K562 (cell line): Measurements from ENCODE around the gene NR2C2AP. TPM values are rescaled to one million over a fixed set of nuclear protein-coding genes. Genes with fewer than 3 reads are reported as not detected.

Experiments used
- CHD4 ChIP-seq: fragments of 200-600 bp; sonication (generic); IDR thresholded peaks from 3 replicates; pipeline ENCODE4 v1.6.1; 2012; ENCODE audit warnings: low read depth, mild to moderate bottlenecking, mixed read lengths, low read length, inconsistent platforms; ENCODE audit not compliant: insufficient read depth, insufficient replicate concordance, poor library complexity, severe bottlenecking
- HDAC8 ChIP-seq: fragments of 450-650 bp; IDR thresholded peaks from 2 replicates; pipeline ENCODE4 v1.6.1; 2016; ENCODE audit warnings: mild to moderate bottlenecking, missing genetic modification characterization, moderate library complexity, missing compliant biosample characterization
- HNRNPUL1 ChIP-seq: fragments of 200-400 bp; formaldehyde crosslinking; IDR thresholded peaks from 2 replicates; pipeline ENCODE4 v1.6.1; 2017; ENCODE audit warnings: low read length
- JUNB ChIP-seq: fragments of 450-650 bp; formaldehyde crosslinking; conservative IDR thresholded peaks from 2 replicates; pipeline ENCODE4 v1.4.0; 2020; ENCODE audit warnings: mild to moderate bottlenecking
- MAX ChIP-seq: sonication (generic); formaldehyde crosslinking; IDR thresholded peaks from 2 replicates; pipeline ENCODE4 v1.9.0; 2022; ENCODE audit warnings: mild to moderate bottlenecking, missing genetic modification reagents
- MCM2 ChIP-seq: fragments of 450-650 bp; IDR thresholded peaks from 2 replicates; pipeline ENCODE4 v1.6.1; 2017; ENCODE audit warnings: low read depth, mild to moderate bottlenecking
- MITF ChIP-seq: IDR thresholded peaks from 2 replicates; pipeline ENCODE4 v1.6.1; 2014; ENCODE audit warnings: antibody characterized with exemption
- NCOA2 ChIP-seq, 2 experiments: fragments of 450-650 bp; IDR thresholded peaks; 2 replicates each; pipeline ENCODE4 v1.6.1; 2018; ENCODE audit warnings: mild to moderate bottlenecking in 2 of 2, moderate library complexity in 1 of 2; ENCODE audit not compliant: partially characterized antibody in 2 of 2
- NFXL1 ChIP-seq: fragments of 450-650 bp; formaldehyde crosslinking; IDR thresholded peaks from 2 replicates; pipeline ENCODE4 v1.4.0; 2021; ENCODE audit warnings: mild to moderate bottlenecking
- POLR3G ChIP-seq: IDR thresholded peaks from 2 replicates; pipeline ENCODE4 v1.6.1; 2011; ENCODE audit not compliant: insufficient read length, insufficient replicate concordance; ENCODE audit errors: extremely low read depth
- PRMT5 ChIP-seq: sonication (generic); formaldehyde crosslinking; IDR thresholded peaks from 2 replicates; pipeline ENCODE4 v1.5.0; 2020; ENCODE audit warnings: missing genetic modification reagents
- RCOR1 ChIP-seq, 2 experiments: IDR thresholded peaks; 2 replicates each; pipeline ENCODE4 v1.6.1; 2012; ENCODE audit warnings: low read depth in 2 of 2, low read length in 2 of 2, borderline replicate concordance in 1 of 2, improper control_type of control experiment in 1 of 2
- XRCC4 ChIP-seq: IDR thresholded peaks from one replicate; pipeline ENCODE4 v1.6.1; 2011; ENCODE audit not compliant: insufficient read depth, insufficient read length; ENCODE audit errors: extremely low read depth
- ZNF436 ChIP-seq: fragments of 250-450, 450-650 bp; sonication (Bioruptor Pico); formaldehyde crosslinking; IDR thresholded peaks from 2 replicates; pipeline ENCODE4 v1.7.0; 2020; ENCODE audit warnings: mild to moderate bottlenecking
- ZNF79 ChIP-seq: fragments of 250-450 bp; sonication (Bioruptor Pico); IDR thresholded peaks from 2 replicates; pipeline ENCODE4 v1.4.0; 2020; ENCODE audit warnings: low read depth, mild to moderate bottlenecking, moderate library complexity
- polyA plus RNA-seq, 8 experiments: library from polyadenylated mRNA; depleted of rRNA in 4 of 8; stranded (reverse) in 5 of 8; unstranded in 3 of 8; fragments of >200 nt; fragmentation: Nextera tagmentation in 2 of 8; fragmentation: Illumina TruSeq in 1 of 8; extraction: Ambion mirVana in 2 of 8; extraction: Trizol in 1 of 8; gene quantifications; 2 replicates each; pipeline versions ENCODE4 v1.2.1 to v1.2.3, GENCODE V29; 2011 to 2014; ENCODE audit warnings: inconsistent platforms in 1 of 8, missing spikeins in 1 of 8
- total RNA-seq, 7 experiments: library from RNA; depleted of rRNA in 6 of 7; stranded (reverse); fragments of >200 nt in 6 of 7; fragmentation: Illumina TruSeq in 2 of 7; extraction: Trizol in 2 of 7; gene quantifications; 2 replicates each; pipeline versions ENCODE4 v1.2.1 to v1.2.3, GENCODE V29; 2011 to 2021; ENCODE audit warnings: low replicate concordance in 1 of 7
- TF ChIP-seq, protein P1 (sequence below), 2 experiments: fragments of 450-650 bp in 1 of 2; sonication (generic) in 1 of 2; formaldehyde crosslinking in 1 of 2; IDR thresholded peaks; 2 replicates each; pipeline versions ENCODE4 v1.7.1 to v1.9.0; 2016 to 2022; ENCODE audit warnings: inconsistent platforms in 1 of 2, mild to moderate bottlenecking in 1 of 2, missing genetic modification reagents in 1 of 2

Gene NR2C2AP
- total and polyA plus RNA-seq, 9 of the 15 experiments (the other 6 are each of a cell fraction or from before 2014, with no cell fraction given): 23.7 to 77.4 (median 32.4) TPM

DNA sequence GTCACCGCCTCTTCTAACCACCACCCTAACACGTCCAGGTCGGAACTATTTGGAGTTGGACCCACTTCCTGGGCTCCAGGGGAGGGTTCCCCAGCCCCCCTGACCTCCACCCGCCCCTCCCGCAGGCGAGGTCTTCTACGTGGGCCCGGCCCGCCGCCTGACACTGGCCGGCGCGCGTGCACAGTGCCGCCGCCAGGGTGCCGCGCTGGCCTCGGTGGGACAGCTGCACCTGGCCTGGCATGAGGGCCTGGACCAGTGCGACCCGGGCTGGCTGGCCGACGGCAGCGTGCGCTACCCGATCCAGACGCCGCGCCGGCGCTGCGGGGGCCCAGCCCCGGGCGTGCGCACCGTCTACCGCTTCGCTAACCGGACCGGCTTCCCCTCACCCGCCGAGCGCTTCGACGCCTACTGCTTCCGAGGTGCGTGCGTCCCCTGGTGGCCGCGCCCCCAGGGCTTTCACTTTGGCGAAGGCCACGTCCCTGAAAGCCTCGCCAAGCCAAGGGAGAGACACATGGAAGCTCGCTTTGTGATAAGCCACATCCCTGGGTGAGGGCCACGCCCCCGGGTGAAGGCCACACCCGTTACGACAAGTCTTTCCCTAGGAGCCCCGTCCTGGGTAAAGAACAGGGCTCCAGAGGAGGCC, 21.8 kb upstream of the NR2C2AP start (continued):
- TF ChIP-seq, protein P1, sequence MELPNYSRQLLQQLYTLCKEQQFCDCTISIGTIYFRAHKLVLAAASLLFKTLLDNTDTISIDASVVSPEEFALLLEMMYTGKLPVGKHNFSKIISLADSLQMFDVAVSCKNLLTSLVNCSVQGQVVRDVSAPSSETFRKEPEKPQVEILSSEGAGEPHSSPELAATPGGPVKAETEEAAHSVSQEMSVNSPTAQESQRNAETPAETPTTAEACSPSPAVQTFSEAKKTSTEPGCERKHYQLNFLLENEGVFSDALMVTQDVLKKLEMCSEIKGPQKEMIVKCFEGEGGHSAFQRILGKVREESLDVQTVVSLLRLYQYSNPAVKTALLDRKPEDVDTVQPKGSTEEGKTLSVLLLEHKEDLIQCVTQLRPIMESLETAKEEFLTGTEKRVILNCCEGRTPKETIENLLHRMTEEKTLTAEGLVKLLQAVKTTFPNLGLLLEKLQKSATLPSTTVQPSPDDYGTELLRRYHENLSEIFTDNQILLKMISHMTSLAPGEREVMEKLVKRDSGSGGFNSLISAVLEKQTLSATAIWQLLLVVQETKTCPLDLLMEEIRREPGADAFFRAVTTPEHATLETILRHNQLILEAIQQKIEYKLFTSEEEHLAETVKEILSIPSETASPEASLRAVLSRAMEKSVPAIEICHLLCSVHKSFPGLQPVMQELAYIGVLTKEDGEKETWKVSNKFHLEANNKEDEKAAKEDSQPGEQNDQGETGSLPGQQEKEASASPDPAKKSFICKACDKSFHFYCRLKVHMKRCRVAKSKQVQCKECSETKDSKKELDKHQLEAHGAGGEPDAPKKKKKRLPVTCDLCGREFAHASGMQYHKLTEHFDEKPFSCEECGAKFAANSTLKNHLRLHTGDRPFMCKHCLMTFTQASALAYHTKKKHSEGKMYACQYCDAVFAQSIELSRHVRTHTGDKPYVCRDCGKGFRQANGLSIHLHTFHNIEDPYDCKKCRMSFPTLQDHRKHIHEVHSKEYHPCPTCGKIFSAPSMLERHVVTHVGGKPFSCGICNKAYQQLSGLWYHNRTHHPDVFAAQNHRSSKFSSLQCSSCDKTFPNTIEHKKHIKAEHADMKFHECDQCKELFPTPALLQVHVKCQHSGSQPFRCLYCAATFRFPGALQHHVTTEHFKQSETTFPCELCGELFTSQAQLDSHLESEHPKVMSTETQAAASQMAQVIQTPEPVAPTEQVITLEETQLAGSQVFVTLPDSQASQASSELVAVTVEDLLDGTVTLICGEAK (IDR thresholded peaks at IDR 0.05): peak; percentile 66; the same call in 1 of the 2 replicates
- TF ChIP-seq, protein P1 (CRISPR knock-in tag; IDR thresholded peaks at IDR 0.05): 0 out of 2 replicates have a peak, but pooled peaks have one; percentile 18
- TF ChIP-seq MCM2: no peak
- TF ChIP-seq PRMT5: no peak
- TF ChIP-seq POLR3G: no peak
- TF ChIP-seq MAX (CRISPR knock-in tag): peak; percentile 99
- TF ChIP-seq CHD4: no peak
- no peak for TF ChIP-seq ZNF436 (CRISPR knock-in tag)
- no peak for TF ChIP-seq NCOA2 (IDR thresholded peaks at IDR 0.05; ENCODE audit: partially characterized antibody in 2 of 2)
- TF ChIP-seq HDAC8 (tag): no peak
- no peak for TF ChIP-seq JUNB (CRISPR knock-in tag)
- TF ChIP-seq HNRNPUL1: no peak
- TF ChIP-seq ZNF79: no peak
- TF ChIP-seq NFXL1: no peak
- 0 out of 2 replicates have a peak, but pooled peaks have one; percentile 10 for TF ChIP-seq MITF
- peak in 1 of 2 experiments; percentile 67; a peak in 2 of 4 replicates for TF ChIP-seq RCOR1 (IDR thresholded peaks at IDR 0.05; ENCODE audit: borderline replicate concordance in 1 of 2, low read depth in 2 of 2, low read length in 2 of 2)
- TF ChIP-seq XRCC4: no peak
